Measurements from ENCODE around the gene CLRN3. TPM values are rescaled to one million over a fixed set of nuclear protein-coding genes. Genes with fewer than 3 reads are reported as not detected.

The CLRN3 gene
- total RNA-seq, 2 experiments from 2014 or later, result not detected

DNA sequence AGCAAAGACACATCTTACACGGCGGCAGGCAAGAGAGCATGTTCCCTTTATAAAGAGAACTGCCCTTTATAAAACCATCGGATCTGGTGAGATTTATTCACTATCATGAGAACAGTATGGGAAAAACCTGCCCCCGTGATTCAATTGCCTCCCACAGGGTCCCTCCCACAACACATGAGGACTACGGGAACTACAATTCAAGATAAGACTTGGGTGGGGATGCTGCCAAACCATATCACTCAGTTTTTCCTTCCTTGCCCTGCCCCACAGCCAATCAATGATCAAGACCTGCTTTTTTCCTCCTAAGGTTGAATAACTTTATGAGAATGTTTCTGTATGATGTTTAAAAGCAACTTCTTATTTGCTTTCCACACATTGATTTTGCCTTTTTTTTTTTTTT is 11.0 kb upstream of the CLRN3 start:
- no peak for DNase-seq
- H3K9me3 Mint-ChIP-seq (ENCODE audit: low read depth), result no peaks in the 10 kb centered on the region
- H3K4me1 Mint-ChIP-seq, result peaks cover 7% of the 10 kb centered on the region
- no peak overlapping the region for H3K27ac Mint-ChIP-seq
- no peaks in the 10 kb centered on the region for H3K36me3 Mint-ChIP-seq
- peaks cover 56% of the 10 kb centered on the region for H3K27me3 Mint-ChIP-seq
- ATAC-seq, result no peak
- H3K4me3 Mint-ChIP-seq, result no peak overlapping the region
- CTCF ChIA-PET, result interaction anchor here (0.7 to 5.3 kb wide), 2 partner anchors 22 to 107 kb away, joined by 3 to 96 read pairs; no protein-coding TSS in a partner anchor

DNA sequence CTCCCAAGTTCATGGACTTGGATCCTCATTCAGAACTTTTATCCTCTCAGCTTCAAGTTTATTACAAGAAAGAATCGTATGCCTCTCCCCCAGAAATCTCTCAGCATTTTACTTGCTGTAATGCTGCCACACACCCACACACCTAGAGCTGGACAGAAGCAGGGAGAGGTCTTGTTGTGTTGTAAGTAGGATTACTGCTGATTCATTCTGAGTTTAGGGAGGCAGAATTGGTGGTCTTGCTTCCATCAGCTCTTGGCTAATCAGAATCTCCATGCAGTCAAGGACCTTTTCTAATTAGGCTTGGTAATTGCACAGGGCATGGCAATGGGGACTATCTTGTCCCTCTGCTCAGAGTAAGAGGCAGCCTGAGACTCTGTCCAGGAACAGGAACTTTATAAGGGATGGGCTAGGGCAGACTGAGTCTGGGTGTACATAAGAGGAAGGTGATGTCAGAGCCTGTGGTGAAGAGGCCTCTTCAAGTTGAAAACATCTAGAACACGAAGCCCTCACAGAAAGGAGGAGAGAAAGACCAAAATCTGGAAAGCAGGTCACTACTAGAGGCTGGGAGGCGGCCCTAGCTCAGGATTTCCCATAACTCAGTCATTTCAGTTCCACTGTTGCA is 7.1 kb upstream of the CLRN3 start:
- peak; percentile 32 for DNase-seq
- Mint-ChIP-seq H3K4me3 (no peak overlapping the region), H3K27ac (no peak overlapping the region), H3K27me3 (peaks cover 41% of the 10 kb centered on the region), H3K9me3 (ENCODE audit: low read depth) (no peaks in the 10 kb centered on the region), H3K36me3 (no peaks in the 10 kb centered on the region), H3K4me1 (peaks cover 11% of the 10 kb centered on the region)
- CTCF ChIA-PET, result interaction anchor here (1.0 to 1.7 kb wide), 3 partner anchors 112 to 310 kb away, joined by 3 to 8 read pairs (median 3); no protein-coding TSS in a partner anchor
- ATAC-seq, result no peak

- H3K36me3 Mint-ChIP-seq, result no peaks in the 10 kb centered on the region
- H3K27me3 Mint-ChIP-seq, result peaks cover 37% of the 10 kb centered on the region
- DNase-seq, result no peak
- no peak overlapping the region for H3K27ac Mint-ChIP-seq
- ATAC-seq, result no peak
- peaks cover 11% of the 10 kb centered on the region for H3K4me1 Mint-ChIP-seq
- CTCF ChIA-PET, result no interaction called here
- H3K4me3 Mint-ChIP-seq, result no peak overlapping the region
- H3K9me3 Mint-ChIP-seq (ENCODE audit: low read depth), result no peaks in the 10 kb centered on the region
These were observed 4.4 kb upstream of the CLRN3 start for GRCh38 chr10:127897177-127897576.

DNA sequence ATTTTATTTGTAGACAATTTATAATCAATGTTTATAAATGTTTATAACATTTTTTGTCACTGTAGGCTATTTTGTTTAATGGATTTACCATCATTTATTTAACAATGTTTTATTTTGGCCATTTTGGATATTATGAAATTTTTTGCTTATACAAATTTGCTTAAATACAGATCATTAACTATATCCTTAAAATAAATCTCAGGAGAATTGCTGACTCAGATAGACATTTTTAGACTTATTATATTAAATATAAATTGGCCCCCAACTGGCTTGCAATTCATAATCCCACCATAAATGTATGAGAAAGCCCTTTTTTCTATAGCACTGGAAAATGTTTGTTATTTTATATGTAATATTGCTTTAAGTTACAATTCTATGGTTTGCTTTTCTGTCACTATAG is 3.8 kb upstream of the CLRN3 start:
- Mint-ChIP-seq H3K36me3 (no peaks in the 10 kb centered on the region), H3K4me1 (peaks cover 11% of the 10 kb centered on the region), H3K4me3 (no peak overlapping the region), H3K27ac (no peak overlapping the region), H3K9me3 (ENCODE audit: low read depth) (no peaks in the 10 kb centered on the region), H3K27me3 (peaks cover 36% of the 10 kb centered on the region)
- CTCF ChIA-PET, result no interaction called here
- ATAC-seq, result no peak
- DNase-seq, result no peak

DNA sequence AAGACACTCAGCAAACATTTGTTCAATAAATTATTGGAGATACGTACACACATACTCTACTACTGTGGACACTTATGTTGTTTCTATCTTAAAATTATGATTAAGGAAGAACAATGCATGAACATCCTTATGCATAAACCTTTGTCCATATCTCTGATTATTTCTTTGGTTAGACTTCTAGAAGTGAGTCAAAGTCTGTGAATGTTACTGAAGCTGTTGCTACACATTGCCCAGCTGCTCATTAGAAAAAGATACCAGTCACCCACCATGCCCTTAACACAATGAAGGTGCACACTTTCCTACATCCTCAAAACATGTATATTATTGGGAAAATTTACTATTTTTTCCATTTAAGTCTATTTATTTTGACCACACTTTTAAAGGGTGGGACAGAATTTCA is 1.4 kb upstream of the CLRN3 start:
- Mint-ChIP-seq H3K27ac (no peak overlapping the region), H3K4me3 (no peak overlapping the region), H3K27me3 (peaks cover 35% of the 10 kb centered on the region), H3K36me3 (no peaks in the 10 kb centered on the region), H3K4me1 (peaks cover 4% of the 10 kb centered on the region), H3K9me3 (ENCODE audit: low read depth) (no peaks in the 10 kb centered on the region)
- ATAC-seq (no peak), DNase-seq (no peak)
- CTCF ChIA-PET, result no interaction called here

DNA sequence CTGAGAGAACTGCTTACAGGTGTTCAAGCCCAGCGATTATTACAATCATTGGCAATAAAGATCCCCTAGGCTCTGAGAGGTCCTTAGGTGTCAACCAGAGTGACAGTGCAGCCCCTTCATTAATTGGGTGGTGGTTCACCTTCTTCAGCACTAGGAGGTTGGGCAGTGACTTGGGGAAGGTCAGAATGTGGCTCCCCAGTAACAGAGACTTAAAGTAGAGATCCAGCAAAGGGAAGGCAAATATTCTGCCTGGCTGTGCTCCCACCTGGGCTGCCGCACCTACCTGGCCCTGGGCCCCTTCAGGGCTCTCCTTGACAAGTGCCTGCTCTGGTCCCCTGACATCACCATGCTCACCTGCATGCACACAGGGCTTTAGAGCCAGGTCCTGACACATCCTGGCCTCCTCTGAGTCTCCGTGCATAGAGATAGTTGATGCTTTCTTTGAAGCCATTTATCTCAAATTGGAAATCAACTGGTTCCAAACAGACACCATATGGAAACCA is 1.9 kb downstream of the CLRN3 start:
- no peaks in the 10 kb centered on the region for H3K36me3 Mint-ChIP-seq
- peaks cover 4% of the 10 kb centered on the region for H3K4me1 Mint-ChIP-seq
- ATAC-seq (no peak), DNase-seq (peak; percentile 31)
- peaks cover 49% of the 10 kb centered on the region for H3K27me3 Mint-ChIP-seq
- CTCF ChIA-PET, result interaction anchor here (1.2 kb wide), 1 partner anchor 36 kb away, joined by 3 read pairs; no protein-coding TSS in a partner anchor
- H3K27ac Mint-ChIP-seq, result no peak overlapping the region
- H3K4me3 Mint-ChIP-seq, result no peak overlapping the region
- H3K9me3 Mint-ChIP-seq (ENCODE audit: low read depth), result no peaks in the 10 kb centered on the region

- Mint-ChIP-seq H3K4me1 (peaks cover 2% of the 10 kb centered on the region), H3K4me3 (no peak overlapping the region), H3K36me3 (no peaks in the 10 kb centered on the region), H3K27ac (no peak overlapping the region), H3K9me3 (ENCODE audit: low read depth) (no peaks in the 10 kb centered on the region), H3K27me3 (peaks cover 47% of the 10 kb centered on the region)
- DNase-seq, result peak; percentile 25
- no peak for ATAC-seq
- CTCF ChIA-PET, result no interaction called here
These were observed 2.5 kb downstream of the CLRN3 start for GRCh38 chr10:127890216-127890615.

GRCh38 chr10:127889605-127890195 is 3.0 kb downstream of the CLRN3 start:
- CTCF ChIA-PET, result no interaction called here
- Mint-ChIP-seq H3K4me1 (no peaks in the 10 kb centered on the region), H3K36me3 (no peaks in the 10 kb centered on the region), H3K27me3 (peaks cover 43% of the 10 kb centered on the region), H3K4me3 (no peak overlapping the region), H3K27ac (no peak overlapping the region), H3K9me3 (ENCODE audit: low read depth) (no peaks in the 10 kb centered on the region)
- no peak for ATAC-seq
- DNase-seq, result peak; percentile 32

DNA sequence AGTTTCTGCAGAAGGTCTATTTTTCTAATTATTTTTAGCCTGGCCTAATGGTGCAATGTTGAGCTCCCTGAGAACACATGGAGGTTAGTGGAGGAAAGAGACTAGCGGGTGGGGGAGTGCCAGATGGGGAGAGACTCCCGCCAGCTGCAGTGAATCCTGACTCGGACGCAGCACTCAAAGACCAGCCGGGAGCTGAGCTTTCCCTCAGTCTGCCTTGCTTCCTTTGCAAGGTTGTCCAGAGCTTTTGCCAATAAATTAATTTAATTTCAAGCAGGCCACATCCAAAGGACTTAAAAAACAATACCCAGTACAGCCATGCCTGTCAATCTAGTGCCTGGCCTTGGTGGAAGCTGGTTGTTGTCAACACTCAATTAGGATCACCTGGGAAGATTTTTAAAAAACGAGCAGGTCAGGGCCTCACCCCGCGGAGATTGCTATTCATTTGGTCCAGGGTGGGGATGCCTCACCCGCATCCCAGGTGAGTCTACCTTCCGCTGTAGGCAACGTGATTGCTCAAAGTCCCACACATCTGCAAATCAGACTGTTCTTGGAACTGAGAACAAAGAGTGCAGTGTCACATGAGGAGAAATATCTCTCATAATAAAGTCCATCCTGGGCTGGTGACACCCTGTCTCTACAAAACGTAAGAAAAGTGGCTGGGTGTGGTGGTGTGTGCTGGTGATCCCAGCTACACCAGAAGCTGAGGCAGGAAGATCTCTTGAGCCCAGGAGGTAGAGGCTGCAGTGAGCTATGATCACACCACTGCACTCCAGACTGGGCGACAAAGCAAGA is 4.0 kb downstream of the CLRN3 start:
- Mint-ChIP-seq H3K27ac (no peak overlapping the region), H3K4me1 (no peaks in the 10 kb centered on the region), H3K9me3 (ENCODE audit: low read depth) (no peaks in the 10 kb centered on the region), H3K36me3 (no peaks in the 10 kb centered on the region), H3K4me3 (no peak overlapping the region), H3K27me3 (peaks cover 39% of the 10 kb centered on the region)
- ATAC-seq (no peak), DNase-seq (peak; percentile 21)
- CTCF ChIA-PET, result interaction anchor here (1.0 kb wide), 1 partner anchor 18 kb away, joined by 3 read pairs; the partner anchor contains the start of gene PTPRE

GRCh38 chr10:127887541-127888415 is 5.0 kb downstream of the CLRN3 start:
- CTCF ChIA-PET, result interaction anchor here (0.9 to 1.0 kb wide), 2 partner anchors 17 to 19 kb away, joined by 3 read pairs; partner anchors contain the start of gene PTPRE
- ATAC-seq (no peak), DNase-seq (no peak)
- Mint-ChIP-seq H3K36me3 (no peaks in the 10 kb centered on the region), H3K27me3 (peaks cover 33% of the 10 kb centered on the region), H3K4me1 (no peaks in the 10 kb centered on the region), H3K9me3 (ENCODE audit: low read depth) (no peaks in the 10 kb centered on the region), H3K27ac (no peak overlapping the region), H3K4me3 (no peak overlapping the region)

DNA sequence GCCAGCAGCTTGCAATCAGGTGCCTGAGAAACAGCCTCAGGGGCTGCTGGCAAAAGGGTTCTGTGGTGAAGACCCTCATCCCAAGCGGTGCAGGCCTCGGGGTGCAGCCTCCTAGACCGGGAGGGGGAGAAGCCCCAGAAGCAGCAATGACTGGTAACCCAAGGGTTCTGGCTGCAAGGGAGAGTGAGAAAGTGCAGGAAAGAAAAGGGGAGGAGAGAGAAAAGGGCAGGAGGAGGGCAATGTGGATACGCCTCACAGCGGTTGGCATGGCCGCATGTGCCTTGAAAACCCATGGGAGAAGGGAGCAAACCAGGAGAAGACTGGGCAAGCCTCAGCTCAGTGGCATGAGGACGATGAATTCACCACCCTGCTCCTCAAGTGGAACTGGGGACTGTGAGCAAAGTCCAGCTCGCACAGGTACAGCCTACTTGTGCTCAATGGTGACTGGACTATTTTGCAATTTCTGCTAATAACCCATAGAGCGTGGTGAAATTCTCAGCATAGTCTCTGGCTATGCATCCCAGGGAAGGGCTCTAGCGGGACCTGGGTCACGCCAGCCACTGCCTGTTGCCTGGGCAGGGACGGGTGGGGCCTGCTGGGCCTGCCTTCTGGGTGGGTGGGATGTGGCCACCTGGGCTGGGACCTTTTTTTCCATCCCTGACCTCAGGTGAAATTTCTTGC is 6.2 kb downstream of the CLRN3 start:
- H3K27me3 Mint-ChIP-seq, result peaks cover 29% of the 10 kb centered on the region
- DNase-seq (peak; percentile 28), ATAC-seq (no peak)
- H3K9me3 Mint-ChIP-seq (ENCODE audit: low read depth), result no peaks in the 10 kb centered on the region
- H3K4me3 Mint-ChIP-seq, result no peak overlapping the region
- no peak overlapping the region for H3K27ac Mint-ChIP-seq
- H3K4me1 Mint-ChIP-seq, result peaks cover 1% of the 10 kb centered on the region
- CTCF ChIA-PET, result interaction anchor here (0.9 to 1.2 kb wide), 2 partner anchors 18 to 125 kb away, joined by 3 read pairs; no protein-coding TSS in a partner anchor
- no peaks in the 10 kb centered on the region for H3K36me3 Mint-ChIP-seq

- Mint-ChIP-seq H3K9me3 (ENCODE audit: low read depth) (no peaks in the 10 kb centered on the region), H3K36me3 (no peaks in the 10 kb centered on the region), H3K27me3 (peaks cover 20% of the 10 kb centered on the region), H3K4me3 (no peak overlapping the region), H3K27ac (no peak overlapping the region), H3K4me1 (peaks cover 13% of the 10 kb centered on the region)
- ATAC-seq, result no peak
- CTCF ChIA-PET, result no interaction called here
- no peak for DNase-seq
These were observed 8.2 kb downstream of the CLRN3 start for GRCh38 chr10:127884501-127884900.

Measured in activated CD8-positive, alpha-beta memory T cell treated with anti-CD3 and anti-CD28 coated beads, Interleukin-2, amount 10 ng/mL, durations not matched to agents 7 days and 5 days (primary cell).